Activated CD4-positive, alpha-beta T cell treated with anti-CD3 and anti-CD28 coated beads, Interleukin-2, amount 10 ng/mL, durations not matched to agents 24 days and 14 days (primary cell): Measurements from ENCODE around the gene ZNF281. TPM values are rescaled to one million over a fixed set of nuclear protein-coding genes. Genes with fewer than 3 reads are reported as not detected.
"Not testable (repeated sequence)": the region's sequence is repeated elsewhere in the genome, so short reads cannot be mapped to it uniquely, and the experiment has no call there.

Source experiments
- DNase-seq: peaks from one replicate; pipeline ENCODE4 v3.0.0; 2022
- H3K27ac Mint-ChIP-seq: one replicate; pipeline ENCODE4 v1.8.0; 2022; ENCODE audit warnings: mild to moderate bottlenecking, mixed read lengths
- H3K27me3 Mint-ChIP-seq: one replicate; pipeline ENCODE4 v1.8.0; 2022; ENCODE audit warnings: mixed read lengths
- H3K36me3 Mint-ChIP-seq: one replicate; pipeline ENCODE4 v1.8.0; 2022; ENCODE audit warnings: low read depth, mild to moderate bottlenecking, mixed read lengths
- H3K4me1 Mint-ChIP-seq: one replicate; pipeline ENCODE4 v1.8.0; 2021; ENCODE audit warnings: mixed read lengths
- H3K4me3 Mint-ChIP-seq: one replicate; pipeline ENCODE4 v1.8.0; 2022; ENCODE audit warnings: mild to moderate bottlenecking, moderate library complexity, mixed read lengths
- H3K9me3 Mint-ChIP-seq: one replicate; pipeline ENCODE4 v1.8.0; 2021; ENCODE audit warnings: mixed read lengths
- intact Hi-C: fragments of 100-400 bp; cut with micrococcal nuclease; formaldehyde crosslinking; loops from one replicate; pipeline ENCODE4 v1.15.1; 2023
- total RNA-seq: library from RNA; stranded (reverse); gene quantifications from 2 replicates; pipeline ENCODE4 v1.2.3, GENCODE V29; 2022

ZNF281 gene
- total RNA-seq, 1 donor from 2014 or later, result 20.4 TPM

GRCh38 chr1:200357925-200358324 is 51.9 kb downstream of the ZNF281 start:
- H3K36me3 Mint-ChIP-seq, result not testable (repeated sequence)

DNA sequence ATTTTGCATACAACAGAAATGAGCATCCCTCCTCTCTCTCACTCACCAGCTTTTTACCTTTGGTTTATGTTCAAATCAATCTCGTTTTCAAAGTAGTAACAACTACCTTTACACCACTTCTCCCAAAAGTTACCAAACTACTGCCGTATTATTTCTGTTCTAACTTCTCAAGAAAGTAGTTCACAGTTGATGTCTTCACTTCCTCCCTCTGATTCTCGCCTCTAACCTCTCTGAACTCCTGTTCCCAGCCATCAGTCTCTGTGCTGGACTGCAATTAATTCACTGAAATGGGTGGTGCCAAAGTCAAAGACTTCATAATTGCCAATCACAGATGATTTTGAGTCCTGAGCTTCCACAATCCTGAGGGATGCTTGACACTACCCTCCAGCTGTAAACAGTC is 54.0 kb downstream of the ZNF281 start:
- Mint-ChIP-seq H3K4me1 (peaks cover 38% of the 10 kb centered on the region), H3K27me3 (no peaks in the 10 kb centered on the region), H3K4me3 (no peak overlapping the region), H3K36me3 (no peaks in the 10 kb centered on the region), H3K9me3 (no peaks in the 10 kb centered on the region), H3K27ac (no peak overlapping the region)
- intact Hi-C loops, result loop anchor here (2.0 kb wide), 2 partner anchors 53 to 127 kb away; no protein-coding TSS in a partner anchor
- no peak for DNase-seq

More at GRCh38 chr1:200357925-200358324, 51.9 kb downstream of the ZNF281 start:
- H3K4me1 Mint-ChIP-seq, result peaks cover 26% of the 10 kb centered on the region
- DNase-seq, H3K4me3 Mint-ChIP-seq, intact Hi-C loops, H3K27me3 Mint-ChIP-seq, H3K27ac Mint-ChIP-seq, H3K9me3 Mint-ChIP-seq: not testable (repeated sequence)

Other genes with a start within 250 kb of the ZNF281 start
- gene KIF14, start 210.7 kb upstream of the ZNF281 start, total RNA-seq, result 11.5 and 11.6 TPM in 2 replicates